GM21619 (cell line): ENCODE data around the gene ZNF516.
"Not testable (repeated sequence)": the region's sequence is repeated elsewhere in the genome, so short reads cannot be mapped to it uniquely, and the experiment has no call there.

Experiments used
- ATAC-seq: cut with Tn5 transposase; IDR thresholded peaks from one replicate; pipeline ENCODE4 v1.9.1; 2021; ENCODE audit not compliant: unreplicated experiment

The ZNF516 gene, protein sequence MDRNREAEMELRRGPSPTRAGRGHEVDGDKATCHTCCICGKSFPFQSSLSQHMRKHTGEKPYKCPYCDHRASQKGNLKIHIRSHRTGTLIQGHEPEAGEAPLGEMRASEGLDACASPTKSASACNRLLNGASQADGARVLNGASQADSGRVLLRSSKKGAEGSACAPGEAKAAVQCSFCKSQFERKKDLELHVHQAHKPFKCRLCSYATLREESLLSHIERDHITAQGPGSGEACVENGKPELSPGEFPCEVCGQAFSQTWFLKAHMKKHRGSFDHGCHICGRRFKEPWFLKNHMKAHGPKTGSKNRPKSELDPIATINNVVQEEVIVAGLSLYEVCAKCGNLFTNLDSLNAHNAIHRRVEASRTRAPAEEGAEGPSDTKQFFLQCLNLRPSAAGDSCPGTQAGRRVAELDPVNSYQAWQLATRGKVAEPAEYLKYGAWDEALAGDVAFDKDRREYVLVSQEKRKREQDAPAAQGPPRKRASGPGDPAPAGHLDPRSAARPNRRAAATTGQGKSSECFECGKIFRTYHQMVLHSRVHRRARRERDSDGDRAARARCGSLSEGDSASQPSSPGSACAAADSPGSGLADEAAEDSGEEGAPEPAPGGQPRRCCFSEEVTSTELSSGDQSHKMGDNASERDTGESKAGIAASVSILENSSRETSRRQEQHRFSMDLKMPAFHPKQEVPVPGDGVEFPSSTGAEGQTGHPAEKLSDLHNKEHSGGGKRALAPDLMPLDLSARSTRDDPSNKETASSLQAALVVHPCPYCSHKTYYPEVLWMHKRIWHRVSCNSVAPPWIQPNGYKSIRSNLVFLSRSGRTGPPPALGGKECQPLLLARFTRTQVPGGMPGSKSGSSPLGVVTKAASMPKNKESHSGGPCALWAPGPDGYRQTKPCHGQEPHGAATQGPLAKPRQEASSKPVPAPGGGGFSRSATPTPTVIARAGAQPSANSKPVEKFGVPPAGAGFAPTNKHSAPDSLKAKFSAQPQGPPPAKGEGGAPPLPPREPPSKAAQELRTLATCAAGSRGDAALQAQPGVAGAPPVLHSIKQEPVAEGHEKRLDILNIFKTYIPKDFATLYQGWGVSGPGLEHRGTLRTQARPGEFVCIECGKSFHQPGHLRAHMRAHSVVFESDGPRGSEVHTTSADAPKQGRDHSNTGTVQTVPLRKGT

GRCh38 chr18:76495006-76495370 is at the start of gene ZNF516:
Gene ZNF516, minus strand, starts transcription at chr18:76495242. Its CDS starts 52,188 bp downstream, at chr18:76443054.
- no peak for ATAC-seq

- ATAC-seq: no peak
Measured at GRCh38 chr18:76538846-76539245, 43.8 kb upstream of the ZNF516 start.

DNA sequence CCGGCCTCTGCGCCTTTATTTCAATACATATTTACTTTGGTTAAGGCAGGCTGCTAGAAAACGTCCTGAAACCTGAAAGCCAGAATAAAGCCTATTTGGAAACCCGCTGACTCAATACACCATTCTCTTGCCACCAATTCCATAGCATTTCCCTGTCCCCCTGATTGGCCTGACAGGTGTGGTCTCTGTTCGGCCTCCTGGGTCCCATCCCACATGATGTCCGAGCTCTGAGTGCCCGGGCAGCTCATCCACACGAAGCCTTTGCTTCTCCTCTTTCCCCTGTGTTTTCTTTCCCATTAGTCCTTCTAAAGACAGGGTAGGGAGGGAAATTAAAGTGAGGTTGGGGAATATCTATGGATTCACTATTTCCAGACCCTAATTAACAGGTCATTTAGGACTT is 42.6 kb upstream of the ZNF516 start:
- ATAC-seq: no peak

GRCh38 chr18:76536593-76536992 is 41.6 kb upstream of the ZNF516 start:
- not testable (repeated sequence) for ATAC-seq

GRCh38 chr18:76532875-76533274 is 37.8 kb upstream of the ZNF516 start:
- ATAC-seq: no peak

GRCh38 chr18:76530846-76531245 is 35.8 kb upstream of the ZNF516 start:
- ATAC-seq: no peak

DNA sequence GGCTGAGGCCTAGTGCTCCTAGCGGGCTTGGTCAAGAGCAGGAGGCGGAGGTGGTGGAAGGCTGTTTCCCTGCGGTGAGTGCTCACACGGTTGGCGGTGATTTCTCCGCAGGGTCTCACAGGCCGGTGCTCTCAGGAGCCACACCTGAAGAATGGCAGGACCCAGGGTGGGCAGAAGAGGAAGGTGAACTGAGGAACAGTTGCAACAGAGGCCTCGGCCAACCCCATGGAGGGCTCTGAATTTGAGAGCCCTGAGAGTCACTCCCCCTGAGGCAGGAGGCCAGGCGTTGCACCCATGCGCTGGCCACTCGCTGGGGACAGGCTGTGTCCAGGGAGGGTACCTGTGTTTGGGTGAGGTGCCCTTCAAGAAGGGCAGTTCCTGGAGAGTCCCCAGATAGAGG is 35.3 kb upstream of the ZNF516 start:
- no peak for ATAC-seq

- no peak for ATAC-seq
Measured at GRCh38 chr18:76529433-76529811, 34.4 kb upstream of the ZNF516 start.

DNA sequence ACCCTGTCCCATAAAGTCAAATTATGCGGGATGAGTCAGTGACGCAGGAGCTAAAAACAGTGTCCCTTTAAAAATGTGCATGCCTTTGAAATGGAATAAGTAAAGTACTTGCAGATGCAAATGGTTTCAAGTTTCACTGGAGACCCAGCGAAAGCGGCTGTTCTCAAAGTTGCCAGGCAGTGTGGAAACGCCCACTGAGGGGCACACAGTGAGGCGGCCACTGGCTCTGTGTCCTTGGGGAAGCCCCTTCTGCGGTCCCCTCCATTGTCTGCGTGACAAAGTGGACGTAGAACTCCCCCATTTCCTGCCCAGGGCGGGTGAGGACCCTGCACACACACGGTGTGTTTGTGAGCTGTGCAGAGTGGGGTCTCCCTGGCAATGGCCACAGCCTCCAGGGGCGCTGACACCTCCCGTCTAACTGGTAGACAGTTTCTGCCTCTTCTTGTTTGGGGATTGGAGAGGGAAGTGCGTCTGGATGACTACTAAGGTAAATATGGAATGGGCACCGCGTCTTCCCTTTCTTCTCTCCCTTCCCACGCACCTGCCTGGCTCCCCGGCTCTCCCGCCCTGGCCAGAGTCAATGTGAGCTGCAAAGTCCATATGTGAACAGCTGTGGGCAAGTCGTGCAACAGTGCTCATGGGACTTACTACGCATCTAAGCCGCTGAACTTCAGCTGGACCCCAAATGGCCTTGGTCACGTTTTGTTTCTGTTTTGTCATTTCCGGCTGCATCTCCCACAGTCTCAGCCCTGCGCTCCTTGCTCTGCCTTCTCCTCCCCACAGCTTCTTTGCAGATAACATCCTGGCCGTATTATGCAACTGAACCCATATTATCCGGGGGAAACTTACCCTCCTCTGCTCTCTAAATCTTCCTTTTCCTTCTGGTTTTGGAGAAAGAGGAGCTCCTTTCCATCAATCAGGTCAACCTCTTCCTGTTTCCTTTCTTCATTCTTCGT is 33.7 kb upstream of the ZNF516 start:
- ATAC-seq: peak; percentile 54

DNA sequence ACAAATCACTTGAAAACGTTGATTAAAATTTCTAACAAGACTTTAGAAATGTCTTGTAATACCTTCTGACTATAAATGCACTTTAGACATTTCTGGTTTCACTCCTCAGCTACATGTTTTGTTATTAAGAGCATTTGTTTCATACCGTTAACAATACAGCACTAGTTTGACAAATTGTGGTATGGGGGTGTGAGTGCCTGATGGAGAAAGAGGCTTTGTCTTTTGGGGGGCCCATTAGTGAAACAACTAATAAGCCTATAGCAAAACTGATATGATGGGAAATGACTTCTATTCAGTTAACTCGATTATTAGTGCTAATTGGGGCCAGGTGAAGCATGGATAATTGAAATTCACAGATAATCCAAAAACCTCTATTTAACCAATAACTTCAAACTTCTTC is 30.9 kb upstream of the ZNF516 start:
- no peak for ATAC-seq

DNA sequence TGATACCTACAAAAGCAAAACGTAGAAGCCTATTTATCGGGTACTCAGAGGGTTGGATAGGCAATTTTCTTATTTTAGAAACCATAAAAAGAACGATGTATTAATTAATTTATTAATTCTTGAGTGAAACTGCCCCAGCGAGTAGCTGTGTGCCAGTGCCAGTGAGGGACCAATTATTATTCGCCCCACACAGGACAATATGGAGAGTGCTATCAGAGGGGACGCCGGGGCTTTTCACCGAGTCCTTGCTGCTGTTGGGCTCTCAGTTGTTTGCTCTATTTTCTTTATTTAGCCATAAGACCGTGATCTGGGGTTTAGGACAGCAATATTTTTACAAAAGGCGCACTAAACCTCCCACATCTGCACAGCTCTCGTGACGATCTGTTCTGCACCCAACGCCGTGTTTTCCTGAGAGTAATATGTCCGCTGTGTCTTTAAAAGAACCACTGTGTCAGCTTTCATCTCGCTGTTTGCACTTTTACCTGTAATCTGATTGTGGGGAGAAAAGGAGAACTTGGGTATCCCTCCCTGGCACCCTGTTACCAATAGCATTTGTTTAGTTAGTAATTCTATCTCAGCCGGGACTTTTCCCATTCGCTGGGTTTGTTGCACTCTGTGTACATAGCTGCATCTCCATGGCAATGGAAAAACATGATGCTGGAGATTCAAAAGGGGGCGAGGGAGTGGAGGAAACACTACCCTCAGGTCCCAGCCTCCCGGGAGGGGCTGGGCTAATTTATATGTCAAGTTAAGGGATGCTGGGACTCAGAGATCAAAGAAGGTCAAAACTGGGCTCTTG is 30.1 kb upstream of the ZNF516 start:
- no peak for ATAC-seq

GRCh38 chr18:76524477-76524876 is 29.4 kb upstream of the ZNF516 start:
- ATAC-seq: no peak

GRCh38 chr18:76522551-76522950 is 27.5 kb upstream of the ZNF516 start:
- no peak for ATAC-seq

- ATAC-seq: no peak
Measured at GRCh38 chr18:76522122-76522503, 27.1 kb upstream of the ZNF516 start.

GRCh38 chr18:76521417-76522121 is 26.5 kb upstream of the ZNF516 start:
- no peak for ATAC-seq

DNA sequence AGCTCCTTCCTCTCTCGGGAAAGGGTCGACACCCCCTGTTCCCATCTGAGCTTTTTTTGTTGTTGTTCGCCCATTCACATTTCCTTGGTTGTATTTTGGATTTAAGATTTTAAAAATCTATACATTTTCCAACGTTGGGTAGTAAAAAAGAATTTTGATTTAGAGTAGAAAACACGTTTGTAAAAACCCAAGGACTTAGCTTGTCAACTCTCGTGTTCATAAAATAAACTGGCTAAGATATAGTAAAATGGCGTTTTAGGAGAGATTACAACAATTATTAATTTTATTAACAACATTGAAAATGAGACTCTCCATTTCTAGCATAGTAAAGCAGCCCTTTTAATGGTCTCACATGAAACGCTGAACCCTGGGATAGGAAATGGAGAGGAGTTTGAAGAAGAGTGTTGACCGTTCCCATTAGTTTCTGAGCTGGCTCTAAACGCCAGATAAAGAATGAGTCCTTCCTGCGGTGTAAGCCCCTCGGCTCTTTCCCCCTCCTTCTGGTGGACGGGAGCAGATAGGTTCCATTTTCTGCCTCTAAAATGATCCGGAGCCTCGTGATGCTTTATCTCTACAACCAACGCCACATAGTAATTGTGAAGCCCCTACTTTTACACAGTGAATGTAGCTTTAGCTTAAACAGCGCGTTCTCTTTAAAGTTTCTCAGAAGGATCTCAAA is 24.0 kb upstream of the ZNF516 start:
- ATAC-seq: no peak

DNA sequence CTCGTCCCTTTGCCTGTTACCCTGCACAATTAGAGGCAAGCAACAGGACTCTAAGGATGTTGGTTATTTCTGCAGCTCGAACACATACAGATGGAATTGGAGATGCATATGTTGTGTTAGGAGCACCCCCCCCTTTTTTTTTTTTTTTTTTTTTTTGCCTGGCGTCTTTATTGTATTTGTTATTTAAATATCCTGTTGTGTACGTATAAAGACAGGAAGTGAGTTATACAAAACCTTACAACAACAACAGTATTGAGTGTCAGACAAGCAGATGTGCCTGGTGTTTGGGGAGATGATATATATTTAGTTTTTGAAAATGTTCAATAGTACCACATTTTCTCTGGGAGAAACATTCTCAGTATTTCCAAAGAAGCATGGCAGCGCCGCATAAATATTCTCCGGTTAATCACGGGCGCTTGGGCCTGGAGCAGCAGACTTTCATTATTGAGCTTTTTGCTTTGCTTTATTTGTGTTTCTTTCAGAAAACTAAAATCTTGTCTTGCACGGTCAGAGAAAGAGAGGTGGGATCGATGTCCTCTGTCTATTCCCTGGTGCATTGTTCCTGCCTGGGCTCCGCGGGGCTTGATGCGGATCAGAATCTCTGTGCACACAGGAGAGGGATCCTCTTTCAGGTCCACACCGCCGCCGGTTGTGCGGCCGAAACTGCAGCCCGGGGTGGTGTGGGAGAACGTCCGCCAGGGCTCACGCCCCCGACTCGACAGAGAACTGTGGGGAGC is 23.2 kb upstream of the ZNF516 start:
- ATAC-seq: no peak

- ATAC-seq: no peak
Measured at GRCh38 chr18:76515576-76515975, 20.5 kb upstream of the ZNF516 start.
